Measurements from ENCODE around the gene ZNF354C. TPM values are rescaled to one million over a fixed set of nuclear protein-coding genes. Genes with fewer than 3 reads are reported as not detected.

The ZNF354C gene
- polyA plus RNA-seq, 3 donors = 0.25 to 0.48 (median 0.31) TPM

DNA sequence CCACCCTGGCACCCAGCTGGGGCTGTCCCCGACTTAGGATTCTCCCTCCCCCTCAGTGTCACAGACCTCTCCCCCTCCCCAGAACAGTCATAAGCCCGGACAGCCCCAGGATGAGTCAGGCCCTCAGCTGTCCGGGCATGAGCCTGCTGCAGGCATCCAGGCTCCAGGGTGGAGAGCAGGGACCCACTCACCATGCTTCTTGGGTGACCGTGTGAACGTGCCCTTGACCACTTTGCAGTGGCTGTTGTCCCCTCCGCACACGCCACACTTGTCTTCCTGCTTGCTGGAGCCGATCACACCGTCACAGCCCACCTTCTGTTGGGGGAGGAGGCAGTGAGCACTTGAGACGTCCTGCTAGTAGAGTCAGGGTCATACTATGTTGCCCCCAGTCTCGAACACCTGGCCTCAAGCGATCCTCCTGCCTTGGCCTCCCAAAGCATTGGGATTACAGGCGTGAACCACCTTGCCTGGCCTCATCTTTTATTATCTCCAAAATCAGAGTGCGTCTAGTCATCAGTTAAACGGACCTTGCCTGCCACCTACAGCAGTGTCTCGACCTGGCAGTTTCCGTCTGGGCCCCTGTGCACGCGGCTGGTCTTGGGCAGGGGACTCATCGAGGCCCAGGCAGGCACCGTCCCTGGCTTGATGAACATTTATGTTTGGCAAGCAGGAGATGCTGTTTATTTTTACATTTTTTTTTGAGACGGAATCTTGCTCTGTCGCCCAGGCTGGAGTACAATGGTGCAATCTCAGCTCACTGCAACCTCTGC is 72.6 kb downstream of the ZNF354C start:
- DNase-seq = no peak
- no peaks in the 10 kb centered on the region for H3K36me3 Mint-ChIP-seq
- peaks cover 13 to 55% (median 43%) of the 10 kb centered on the region in 7 donors for H3K9me3 Mint-ChIP-seq
- Histone ChIP-seq H3K79me2 (ENCODE audit: insufficient read depth, low read length) (no peaks in the 10 kb centered on the region), H3K4me3 (replicated peaks in 1 of 3; ENCODE audit: low read depth in 2 of 3, low read length in 3 of 3) (no peak overlapping the region), H3K36me3 (replicated peaks in 1 of 2; ENCODE audit: control insufficient read depth in 1 of 2, insufficient read depth in 2 of 2, low read length in 2 of 2) (no peaks in the 10 kb centered on the region), H3K4me1 (ENCODE audit: control insufficient read depth in 1 of 2, insufficient read depth in 2 of 2, low read length in 2 of 2) (no peaks in the 10 kb centered on the region), H3K9me3 (replicated peaks in 1 of 2; ENCODE audit: control insufficient read depth in 1 of 2, insufficient read depth in 1 of 2, low read length in 2 of 2) (peaks cover 6 to 44% of the 10 kb centered on the region in 2 donors), H3K9ac (ENCODE audit: insufficient read depth, low read length, poor library complexity, severe bottlenecking) (no peak overlapping the region), H3K27me3 (ENCODE audit: control insufficient read depth in 2 of 2, insufficient read depth in 2 of 2, low read length in 2 of 2) (no peaks in the 10 kb centered on the region), H3K27ac (ENCODE audit: low read depth in 1 of 2, low read length in 2 of 2) (no peak overlapping the region), H3K4me2 (replicated peaks; ENCODE audit: extremely low read depth, low read length, poor library complexity, severe bottlenecking) (no peak overlapping the region), H2AFZ (ENCODE audit: insufficient read depth, low read depth, low read length, poor library complexity, severe bottlenecking) (no peak overlapping the region), H4K20me1 (ENCODE audit: insufficient read depth, low read length) (no peaks in the 10 kb centered on the region)
- H3K27me3 Mint-ChIP-seq (ENCODE audit: low read depth in 3 of 3) = peaks cover 0 to 2% (median 2%) of the 10 kb centered on the region in 3 donors
- WGBS (ENCODE audit: insufficient coverage) = 93% methylated on average over 21 of the region's 23 CpGs
- no peak overlapping the region for H3K4me3 Mint-ChIP-seq
- intact Hi-C loops (cut with micrococcal nuclease) = no loop called here
- H3K27ac Mint-ChIP-seq = no peak overlapping the region
- TF ChIP-seq, protein P1, sequence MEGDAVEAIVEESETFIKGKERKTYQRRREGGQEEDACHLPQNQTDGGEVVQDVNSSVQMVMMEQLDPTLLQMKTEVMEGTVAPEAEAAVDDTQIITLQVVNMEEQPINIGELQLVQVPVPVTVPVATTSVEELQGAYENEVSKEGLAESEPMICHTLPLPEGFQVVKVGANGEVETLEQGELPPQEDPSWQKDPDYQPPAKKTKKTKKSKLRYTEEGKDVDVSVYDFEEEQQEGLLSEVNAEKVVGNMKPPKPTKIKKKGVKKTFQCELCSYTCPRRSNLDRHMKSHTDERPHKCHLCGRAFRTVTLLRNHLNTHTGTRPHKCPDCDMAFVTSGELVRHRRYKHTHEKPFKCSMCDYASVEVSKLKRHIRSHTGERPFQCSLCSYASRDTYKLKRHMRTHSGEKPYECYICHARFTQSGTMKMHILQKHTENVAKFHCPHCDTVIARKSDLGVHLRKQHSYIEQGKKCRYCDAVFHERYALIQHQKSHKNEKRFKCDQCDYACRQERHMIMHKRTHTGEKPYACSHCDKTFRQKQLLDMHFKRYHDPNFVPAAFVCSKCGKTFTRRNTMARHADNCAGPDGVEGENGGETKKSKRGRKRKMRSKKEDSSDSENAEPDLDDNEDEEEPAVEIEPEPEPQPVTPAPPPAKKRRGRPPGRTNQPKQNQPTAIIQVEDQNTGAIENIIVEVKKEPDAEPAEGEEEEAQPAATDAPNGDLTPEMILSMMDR (IDR thresholded peaks at IDR 0.05) = no peak
- H3K4me1 Mint-ChIP-seq = no peaks in the 10 kb centered on the region

Other genes with a start within 250 kb of the ZNF354C start
- gene ZNF354B, start 200.4 kb upstream of the ZNF354C start, polyA plus RNA-seq = 10 to 100 TPM in 1 of 3 donors, 1 to 10 TPM in 1, under 1 TPM in 1; 0.94 to 12.0 (median 1.1) TPM
- gene ZFP2, start 164.5 kb upstream of the ZNF354C start, polyA plus RNA-seq = under 1 TPM in 1 of 3 donors, not detected in 2; 0.19 TPM
- not detected for gene ZNF454, start 119.2 kb upstream of the ZNF354C start, polyA plus RNA-seq
- not detected for gene GRM6, start 65.1 kb upstream of the ZNF354C start, polyA plus RNA-seq
- gene ZNF879, start 36.6 kb upstream of the ZNF354C start, polyA plus RNA-seq = 1 to 10 TPM in 1 of 3 donors, under 1 TPM in 2; 0.61 to 1.4 (median 0.71) TPM

All from CD14-positive monocyte (primary cell).